ENCODE data around the gene APOBEC4. TPM values are rescaled to one million over a fixed set of nuclear protein-coding genes. Genes with fewer than 3 reads are reported as not detected.

APOBEC4 gene
- total RNA-seq, 1 donor: not detected

DNA sequence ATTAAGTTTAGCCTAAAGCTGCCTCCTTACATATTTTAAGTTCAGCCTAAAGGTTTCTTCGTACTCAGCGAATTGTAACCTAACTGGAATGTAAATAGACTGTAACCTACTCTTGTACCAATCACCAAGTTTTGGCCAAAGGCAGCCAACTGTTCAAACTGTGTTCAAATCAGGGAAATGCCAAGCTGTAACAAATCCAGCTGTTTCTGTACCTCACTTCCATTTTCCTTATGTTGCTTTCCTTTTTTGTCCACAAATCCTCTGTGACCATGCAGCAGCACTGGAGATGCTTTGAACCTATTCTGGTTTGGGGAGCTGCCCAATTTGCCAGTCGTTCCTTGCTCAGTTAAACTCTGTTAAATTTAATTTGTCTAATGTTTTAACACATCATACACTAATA, 3.2 kb upstream of the APOBEC4 start:
- Histone ChIP-seq H4K20me1 (ENCODE audit: insufficient read depth, low read length) (no peaks in the 10 kb centered on the region), H3K79me2 (ENCODE audit: insufficient read depth, low read length) (no peaks in the 10 kb centered on the region), H3K9me3 (ENCODE audit: low read depth, low read length) (no peaks in the 10 kb centered on the region), H3K4me2 (ENCODE audit: insufficient read depth, low read length) (no peak overlapping the region), H3K4me3 (ENCODE audit: insufficient read depth, low read length) (no peak overlapping the region), H3K27me3 (ENCODE audit: insufficient read depth, low read length) (no peaks in the 10 kb centered on the region), H2AFZ (ENCODE audit: low read length) (peak overlapping the region; percentile 49), H3K4me1 (ENCODE audit: insufficient read depth, low read length) (peaks cover 3% of the 10 kb centered on the region), H3K36me3 (ENCODE audit: insufficient read depth, low read length) (no peaks in the 10 kb centered on the region), H3K27ac (ENCODE audit: low read depth, low read length) (no peak overlapping the region)
- TF ChIP-seq, protein P1, sequence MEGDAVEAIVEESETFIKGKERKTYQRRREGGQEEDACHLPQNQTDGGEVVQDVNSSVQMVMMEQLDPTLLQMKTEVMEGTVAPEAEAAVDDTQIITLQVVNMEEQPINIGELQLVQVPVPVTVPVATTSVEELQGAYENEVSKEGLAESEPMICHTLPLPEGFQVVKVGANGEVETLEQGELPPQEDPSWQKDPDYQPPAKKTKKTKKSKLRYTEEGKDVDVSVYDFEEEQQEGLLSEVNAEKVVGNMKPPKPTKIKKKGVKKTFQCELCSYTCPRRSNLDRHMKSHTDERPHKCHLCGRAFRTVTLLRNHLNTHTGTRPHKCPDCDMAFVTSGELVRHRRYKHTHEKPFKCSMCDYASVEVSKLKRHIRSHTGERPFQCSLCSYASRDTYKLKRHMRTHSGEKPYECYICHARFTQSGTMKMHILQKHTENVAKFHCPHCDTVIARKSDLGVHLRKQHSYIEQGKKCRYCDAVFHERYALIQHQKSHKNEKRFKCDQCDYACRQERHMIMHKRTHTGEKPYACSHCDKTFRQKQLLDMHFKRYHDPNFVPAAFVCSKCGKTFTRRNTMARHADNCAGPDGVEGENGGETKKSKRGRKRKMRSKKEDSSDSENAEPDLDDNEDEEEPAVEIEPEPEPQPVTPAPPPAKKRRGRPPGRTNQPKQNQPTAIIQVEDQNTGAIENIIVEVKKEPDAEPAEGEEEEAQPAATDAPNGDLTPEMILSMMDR (IDR thresholded peaks at IDR 0.05; ENCODE audit: extremely low read depth, low read depth, low read length): no peak
- no peak for DNase-seq (ENCODE audit: insufficient read length, low spot score, missing footprints)

DNA sequence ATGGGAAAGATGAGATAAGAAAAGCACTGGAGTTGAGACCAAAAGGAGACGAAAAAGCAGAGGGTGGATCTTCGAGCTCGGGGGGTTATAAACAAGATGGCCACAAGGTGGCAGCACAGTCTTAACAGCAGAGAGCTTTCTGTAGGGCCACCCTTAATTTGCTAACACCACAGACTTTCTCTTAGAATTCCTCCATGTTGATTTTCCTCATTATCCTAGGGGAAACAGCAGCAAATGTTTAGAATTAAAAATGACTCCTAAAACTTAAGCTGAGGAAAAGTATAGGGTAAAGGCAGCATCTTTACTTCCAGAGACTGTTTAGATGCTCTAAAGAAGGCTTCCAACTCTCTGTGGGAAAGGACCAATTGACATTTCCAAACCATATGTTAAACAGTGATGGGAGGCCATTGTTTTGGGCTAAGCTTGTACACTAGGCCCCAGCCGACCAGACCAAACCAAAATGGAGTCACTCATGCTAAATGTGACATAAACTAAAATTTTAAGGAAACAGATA, 2.5 kb upstream of the APOBEC4 start:
- peaks cover 3% of the 10 kb centered on the region for H3K4me1 ChIP-seq (ENCODE audit: insufficient read depth, low read length)
- H3K9me3 ChIP-seq (ENCODE audit: low read depth, low read length): no peaks in the 10 kb centered on the region
- H2AFZ ChIP-seq (ENCODE audit: low read length): peak overlapping the region; percentile 59
- H3K27me3 ChIP-seq (ENCODE audit: insufficient read depth, low read length): no peaks in the 10 kb centered on the region
- H4K20me1 ChIP-seq (ENCODE audit: insufficient read depth, low read length): no peaks in the 10 kb centered on the region
- no peaks in the 10 kb centered on the region for H3K79me2 ChIP-seq (ENCODE audit: insufficient read depth, low read length)
- no peaks in the 10 kb centered on the region for H3K36me3 ChIP-seq (ENCODE audit: insufficient read depth, low read length)
- TF ChIP-seq, protein P1 (IDR thresholded peaks at IDR 0.05; ENCODE audit: extremely low read depth, low read depth, low read length): peak; percentile 88
- no peak overlapping the region for H3K27ac ChIP-seq (ENCODE audit: low read depth, low read length)
- DNase-seq (ENCODE audit: insufficient read length, low spot score, missing footprints): peak; percentile 87
- H3K4me3 ChIP-seq (ENCODE audit: insufficient read depth, low read length): no peak overlapping the region
- H3K4me2 ChIP-seq (ENCODE audit: insufficient read depth, low read length): peak overlapping the region; percentile 30

DNA sequence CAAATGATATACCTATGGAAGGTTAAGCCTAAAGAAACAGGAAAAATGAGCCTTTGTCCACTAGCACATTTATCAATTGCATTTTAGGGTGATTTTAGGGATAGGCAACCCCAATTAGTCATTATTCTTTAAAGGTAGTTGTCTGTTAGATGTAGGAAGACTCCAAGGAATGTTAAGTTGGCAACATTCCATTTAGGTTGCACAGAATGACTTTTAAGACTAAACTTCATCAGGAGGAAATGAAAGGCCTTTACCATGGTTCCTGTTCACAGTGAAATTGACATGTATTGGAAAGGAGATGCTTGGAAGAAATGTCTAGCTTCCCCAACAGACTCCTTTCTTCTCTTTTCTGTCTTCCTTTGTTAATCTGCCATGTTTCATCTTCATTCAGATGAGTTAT, 1.6 kb upstream of the APOBEC4 start:
- no peak overlapping the region for H2AFZ ChIP-seq (ENCODE audit: low read length)
- H3K9me3 ChIP-seq (ENCODE audit: low read depth, low read length): no peaks in the 10 kb centered on the region
- no peaks in the 10 kb centered on the region for H3K79me2 ChIP-seq (ENCODE audit: insufficient read depth, low read length)
- no peaks in the 10 kb centered on the region for H3K27me3 ChIP-seq (ENCODE audit: insufficient read depth, low read length)
- DNase-seq (ENCODE audit: insufficient read length, low spot score, missing footprints): no peak
- no peaks in the 10 kb centered on the region for H3K36me3 ChIP-seq (ENCODE audit: insufficient read depth, low read length)
- H4K20me1 ChIP-seq (ENCODE audit: insufficient read depth, low read length): no peaks in the 10 kb centered on the region
- H3K4me1 ChIP-seq (ENCODE audit: insufficient read depth, low read length): peaks cover 3% of the 10 kb centered on the region
- H3K4me3 ChIP-seq (ENCODE audit: insufficient read depth, low read length): no peak overlapping the region
- TF ChIP-seq, protein P1 (IDR thresholded peaks at IDR 0.05; ENCODE audit: extremely low read depth, low read depth, low read length): no peak
- no peak overlapping the region for H3K4me2 ChIP-seq (ENCODE audit: insufficient read depth, low read length)
- H3K27ac ChIP-seq (ENCODE audit: low read depth, low read length): no peak overlapping the region

DNA sequence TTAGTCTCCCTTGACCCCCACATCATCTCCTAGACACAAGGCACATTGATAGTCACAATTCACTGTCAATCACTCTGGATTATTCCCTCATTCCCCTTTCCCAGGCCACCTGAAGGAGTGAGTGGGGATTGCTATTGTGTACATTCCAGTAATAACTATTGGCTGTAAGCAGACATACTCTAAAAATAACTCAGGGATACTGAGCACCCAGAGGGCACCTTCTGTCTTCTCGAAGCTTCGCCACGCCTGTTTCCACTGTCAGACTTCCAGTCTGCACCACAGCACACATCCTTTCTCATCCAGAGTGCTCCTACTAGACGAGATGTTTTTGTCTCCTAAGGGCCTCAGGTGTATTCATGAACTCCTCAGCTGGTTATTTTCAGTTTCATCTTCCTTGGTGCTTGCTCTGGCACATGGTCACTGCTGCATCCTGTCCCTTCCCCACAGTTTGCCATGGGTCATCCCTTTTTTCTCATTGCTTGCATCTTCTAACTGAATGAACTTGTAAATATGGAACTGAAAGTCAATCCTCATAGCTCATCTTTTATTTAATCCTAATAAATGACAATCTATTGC, 848 bp upstream of the APOBEC4 start:
- TF ChIP-seq, protein P1 (IDR thresholded peaks at IDR 0.05; ENCODE audit: extremely low read depth, low read depth, low read length): no peak
- Histone ChIP-seq H4K20me1 (ENCODE audit: insufficient read depth, low read length) (no peaks in the 10 kb centered on the region), H2AFZ (ENCODE audit: low read length) (no peak overlapping the region), H3K9me3 (ENCODE audit: low read depth, low read length) (no peaks in the 10 kb centered on the region), H3K27me3 (ENCODE audit: insufficient read depth, low read length) (no peaks in the 10 kb centered on the region), H3K4me2 (ENCODE audit: insufficient read depth, low read length) (no peak overlapping the region), H3K4me1 (ENCODE audit: insufficient read depth, low read length) (peaks cover 3% of the 10 kb centered on the region), H3K27ac (ENCODE audit: low read depth, low read length) (no peak overlapping the region), H3K79me2 (ENCODE audit: insufficient read depth, low read length) (no peaks in the 10 kb centered on the region), H3K36me3 (ENCODE audit: insufficient read depth, low read length) (no peaks in the 10 kb centered on the region), H3K4me3 (ENCODE audit: insufficient read depth, low read length) (no peak overlapping the region)
- no peak for DNase-seq (ENCODE audit: insufficient read length, low spot score, missing footprints)

Measured in osteoblast (primary cell).